Measurements from ENCODE around the gene MEFV.
"Not testable (repeated sequence)": the region's sequence is repeated elsewhere in the genome, so short reads cannot be mapped to it uniquely, and the experiment has no call there.

Gene MEFV

GRCh38 chr16:3256146-3256865 is at the start of gene MEFV:
TSS of gene MEFV (minus strand) at chr16:3256633. CDS start at chr16:3256587, 46 bp downstream.
- DNase-seq = no peak

GRCh38 chr16:3306078-3306477 is 49.6 kb upstream of the MEFV start:
- DNase-seq = no peak

GRCh38 chr16:3305109-3306068 is 49.0 kb upstream of the MEFV start, which contains the start of the genes TIGD7 and ZNF75A:
TSS of gene TIGD7 (minus strand) at chr16:3305430. CDS start at chr16:3300614, 4,816 bp downstream.
TSS of gene ZNF75A (plus strand) at chr16:3305497. CDS start at chr16:3308429, 2,932 bp downstream.
- DNase-seq = peak; percentile 94

- DNase-seq = peak; percentile 13
Observed at GRCh38 chr16:3304370-3304769, 47.9 kb upstream of the MEFV start.

- DNase-seq = no peak
Observed at GRCh38 chr16:3295783-3296182, 39.4 kb upstream of the MEFV start.

GRCh38 chr16:3295209-3295608 is 38.8 kb upstream of the MEFV start:
- DNase-seq = no peak

GRCh38 chr16:3292604-3293003 is 36.2 kb upstream of the MEFV start:
- DNase-seq = no peak

GRCh38 chr16:3289998-3290673 is 33.7 kb upstream of the MEFV start:
- no peak for DNase-seq

- no peak for DNase-seq
Observed at GRCh38 chr16:3285131-3285530, 28.7 kb upstream of the MEFV start.

GRCh38 chr16:3283543-3284447 is 27.4 kb upstream of the MEFV start:
- peak; percentile 31 for DNase-seq

GRCh38 chr16:3282730-3283542 is 26.5 kb upstream of the MEFV start, which contains the start of gene ZNF263:
TSS of gene ZNF263 (plus strand) at chr16:3283491. CDS start at chr16:3283819, 328 bp downstream.
- peak; percentile 99 for DNase-seq

GRCh38 chr16:3282103-3282729 is 25.8 kb upstream of the MEFV start:
- DNase-seq = peak; percentile 86

GRCh38 chr16:3281222-3281820 is 24.9 kb upstream of the MEFV start:
- peak; percentile 54 for DNase-seq

- no peak for DNase-seq
Observed at GRCh38 chr16:3276679-3277078, 20.2 kb upstream of the MEFV start.

GRCh38 chr16:3274947-3275346 is 18.5 kb upstream of the MEFV start:
- DNase-seq = no peak

GRCh38 chr16:3274490-3274889 is 18.1 kb upstream of the MEFV start:
- no peak for DNase-seq

GRCh38 chr16:3271281-3271680 is 14.8 kb upstream of the MEFV start:
- DNase-seq = not testable (repeated sequence)

- not testable (repeated sequence) for DNase-seq
Observed at GRCh38 chr16:3270718-3271117, 14.3 kb upstream of the MEFV start.

GRCh38 chr16:3268294-3268693 is 11.9 kb upstream of the MEFV start:
- DNase-seq = no peak
